Measurements from ENCODE around the gene ZNF830. TPM values are rescaled to one million over a fixed set of nuclear protein-coding genes. Genes with fewer than 3 reads are reported as not detected.
"Not testable (repeated sequence)": the region's sequence is repeated elsewhere in the genome, so short reads cannot be mapped to it uniquely, and the experiment has no call there.

ZNF830 gene
- total RNA-seq, 2 donors from 2014 or later = 12.6 to 14.3 TPM

GRCh38 chr17:34993031-34993430 is 31.7 kb downstream of the ZNF830 start:
- H3K9me3 ChIP-seq = no peaks in the 10 kb centered on the region
- H3K4me3 ChIP-seq = no peak overlapping the region
- intact Hi-C loops (cut with DNase I) = loop anchor here (10.0 kb wide), 1 partner anchor 178 kb away; no protein-coding TSS in a partner anchor
- no peaks in the 10 kb centered on the region for H3K4me1 ChIP-seq
- H3K27me3 ChIP-seq = no peaks in the 10 kb centered on the region
- H3K27ac ChIP-seq = no peak overlapping the region
- DNase-seq = no peak
- H3K9ac ChIP-seq (ENCODE audit: low read depth in 2 of 2, low read length in 2 of 2) = no peak overlapping the region
- H3K36me3 ChIP-seq = peaks cover 4% of the 10 kb centered on the region
- TF ChIP-seq CTCF (IDR thresholded peaks at IDR 0.05) = no peak

DNA sequence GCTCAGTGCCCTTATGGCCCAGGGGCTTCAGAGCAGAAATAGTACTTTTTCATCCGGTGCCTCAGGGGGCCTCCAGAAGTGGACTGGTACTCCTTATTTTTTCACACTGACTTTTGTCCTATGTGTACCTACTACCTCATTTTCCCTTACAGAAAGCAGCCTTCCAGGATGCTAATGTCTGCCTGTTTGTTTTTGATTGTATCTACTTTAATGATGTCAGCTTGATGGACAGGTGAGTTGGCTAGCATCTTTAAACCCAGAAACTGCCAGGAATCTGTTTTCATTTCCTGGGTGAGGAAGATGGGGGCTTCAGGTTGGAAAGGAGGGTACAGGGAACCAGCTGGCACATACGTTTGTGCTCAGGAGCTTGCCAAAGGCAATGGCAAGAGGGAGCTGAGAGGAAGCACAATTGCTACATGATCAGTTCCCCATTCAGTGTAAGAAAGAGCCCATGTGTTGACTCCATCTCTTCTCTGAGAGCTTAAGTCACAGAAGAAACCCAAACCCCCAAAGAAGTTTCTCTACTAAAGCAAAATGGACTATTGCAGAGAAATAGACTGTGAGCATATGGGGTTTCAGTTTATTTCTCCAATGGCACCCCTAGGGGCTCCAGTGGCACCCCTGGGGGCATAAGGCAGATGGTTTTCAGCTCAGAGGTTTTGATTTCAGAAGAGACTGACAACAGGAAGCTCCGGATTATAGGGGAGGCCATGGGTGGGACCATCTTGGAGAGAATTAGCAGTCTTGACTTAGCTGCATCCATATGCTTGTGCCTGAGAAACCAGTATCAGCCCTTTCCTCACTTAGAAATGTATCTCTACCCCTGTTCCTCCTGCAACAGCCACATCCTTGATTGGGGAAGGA is 35.3 kb downstream of the ZNF830 start:
- no peak overlapping the region for H3K9ac ChIP-seq (ENCODE audit: low read depth in 2 of 2, low read length in 2 of 2)
- no peaks in the 10 kb centered on the region for H3K4me1 ChIP-seq
- H3K27me3 ChIP-seq = no peaks in the 10 kb centered on the region
- peaks cover 4% of the 10 kb centered on the region for H3K36me3 ChIP-seq
- intact Hi-C loops (cut with DNase I) = loop anchor here (10.0 kb wide), 1 partner anchor 182 kb away; no protein-coding TSS in a partner anchor
- H3K27ac ChIP-seq = no peak overlapping the region
- TF ChIP-seq CTCF (IDR thresholded peaks at IDR 0.05) = no peak
- no peak for DNase-seq
- H3K9me3 ChIP-seq = no peaks in the 10 kb centered on the region
- H3K4me3 ChIP-seq = no peak overlapping the region

GRCh38 chr17:34997355-34997862 is 36.1 kb downstream of the ZNF830 start:
- peak; percentile 31 for DNase-seq
- H3K27me3 ChIP-seq = no peaks in the 10 kb centered on the region
- no peak overlapping the region for H3K9ac ChIP-seq (ENCODE audit: low read depth in 2 of 2, low read length in 2 of 2)
- no peak for TF ChIP-seq CTCF (IDR thresholded peaks at IDR 0.05)
- peak overlapping the region; percentile 27 for H3K27ac ChIP-seq
- H3K36me3 ChIP-seq = peaks cover 1% of the 10 kb centered on the region
- H3K9me3 ChIP-seq = no peaks in the 10 kb centered on the region
- H3K4me3 ChIP-seq = no peak overlapping the region
- intact Hi-C loops (cut with DNase I) = loop anchor here (10.0 kb wide), 1 partner anchor 183 kb away; no protein-coding TSS in a partner anchor
- H3K4me1 ChIP-seq = no peaks in the 10 kb centered on the region

- peak; percentile 77 for DNase-seq
- TF ChIP-seq CTCF (IDR thresholded peaks at IDR 0.05) = peak; percentile 79
- no peak overlapping the region for H3K4me3 ChIP-seq
- H3K9me3 ChIP-seq = no peaks in the 10 kb centered on the region
- H3K36me3 ChIP-seq = no peaks in the 10 kb centered on the region
- intact Hi-C loops (cut with DNase I) = loop anchor here (2.0 to 10.0 kb wide), 3 partner anchors 91 to 183 kb away; partner anchors contain the start of gene RAD51D
- no peaks in the 10 kb centered on the region for H3K27me3 ChIP-seq
- no peak overlapping the region for H3K9ac ChIP-seq (ENCODE audit: low read depth in 2 of 2, low read length in 2 of 2)
- H3K4me1 ChIP-seq = no peaks in the 10 kb centered on the region
- H3K27ac ChIP-seq = peak overlapping the region; percentile 45
Observed at GRCh38 chr17:34998205-34998604, 36.9 kb downstream of the ZNF830 start.

- Histone ChIP-seq H3K4me1 (no peaks in the 10 kb centered on the region), H3K27ac (no peak overlapping the region)
- intact Hi-C loops (cut with DNase I) = loop anchor here (2.0 to 10.0 kb wide), 3 partner anchors 89 to 185 kb away; partner anchors contain the start of gene RAD51D
Observed at GRCh38 chr17:34999456-34999855, 38.1 kb downstream of the ZNF830 start.

GRCh38 chr17:35000965-35001364 is 39.6 kb downstream of the ZNF830 start:
- H3K4me3 ChIP-seq; H3K9me3 ChIP-seq; H3K4me1 ChIP-seq; DNase-seq; H3K27ac ChIP-seq; H3K9ac ChIP-seq (ENCODE audit: low read depth in 2 of 2, low read length in 2 of 2); intact Hi-C loops (cut with DNase I); H3K36me3 ChIP-seq; H3K27me3 ChIP-seq: not testable (repeated sequence)

More at GRCh38 chr17:34999456-34999855, 38.1 kb downstream of the ZNF830 start:
- Histone ChIP-seq H3K4me3 (no peak overlapping the region), H3K9me3 (no peaks in the 10 kb centered on the region), H3K9ac (ENCODE audit: low read depth in 2 of 2, low read length in 2 of 2) (no peak overlapping the region), H3K36me3 (no peaks in the 10 kb centered on the region), H3K27me3 (no peaks in the 10 kb centered on the region)
- no peak for TF ChIP-seq CTCF (IDR thresholded peaks at IDR 0.05)
- DNase-seq = no peak
